K562 (cell line): Measurements from ENCODE around the gene BZW2. TPM values are rescaled to one million over a fixed set of nuclear protein-coding genes. Genes with fewer than 3 reads are reported as not detected.

Experiments
- ARID3A ChIP-seq: IDR thresholded peaks from 2 replicates; pipeline ENCODE4 v1.6.1; 2012; ENCODE audit warnings: low read depth, low read length, improper control_type of control experiment, borderline replicate concordance
- C11orf30 ChIP-seq: fragments of 450-650 bp; IDR thresholded peaks from 2 replicates; pipeline ENCODE4 v1.6.1; 2016; ENCODE audit warnings: low read depth, mild to moderate bottlenecking
- ELF1 ChIP-seq: fragments of 200-800 bp; sonication (Bioruptor generic); IDR thresholded peaks from 2 replicates; pipeline ENCODE4 v1.6.1; 2016; ENCODE audit warnings: missing genetic modification characterization, missing compliant biosample characterization
- ETV1 ChIP-seq: fragments of 450-650 bp; conservative IDR thresholded peaks from 2 replicates; pipeline ENCODE4 v1.6.1; 2016; ENCODE audit warnings: missing genetic modification characterization, control low read depth, low read depth, missing compliant biosample characterization
- MYC ChIP-seq, 2 experiments: fragments of 250-450 bp in 1 of 2; sonication (Bioruptor Pico) in 1 of 2; IDR thresholded peaks; 2 replicates each; pipeline versions ENCODE4 v1.5.1 to v1.6.1; 2012 to 2021; ENCODE audit warnings: low read depth in 2 of 2, borderline replicate concordance in 1 of 2, improper control_type of control experiment in 1 of 2, low read length in 1 of 2, mild to moderate bottlenecking in 1 of 2, moderate library complexity in 1 of 2
- SP1 ChIP-seq: sonication (generic); formaldehyde crosslinking; IDR thresholded peaks from 2 replicates; pipeline ENCODE4 v1.8.1; 2022; ENCODE audit warnings: mild to moderate bottlenecking, missing genetic modification reagents
- ZNF280A ChIP-seq: fragments of 450-650 bp; IDR thresholded peaks from 2 replicates; pipeline ENCODE4 v1.6.1; 2018; ENCODE audit warnings: mild to moderate bottlenecking, low read depth; ENCODE audit not compliant: partially characterized antibody
- ZNF512 ChIP-seq: IDR thresholded peaks from 2 replicates; pipeline ENCODE4 v1.6.1; 2016; ENCODE audit warnings: missing genetic modification characterization, missing compliant biosample characterization
- polyA plus RNA-seq, 8 experiments: library from polyadenylated mRNA; depleted of rRNA in 4 of 8; stranded (reverse) in 5 of 8; unstranded in 3 of 8; fragments of >200 nt; fragmentation: Nextera tagmentation in 2 of 8; fragmentation: Illumina TruSeq in 1 of 8; extraction: Ambion mirVana in 2 of 8; extraction: Trizol in 1 of 8; gene quantifications; 2 replicates each; pipeline versions ENCODE4 v1.2.1 to v1.2.3, GENCODE V29; 2011 to 2014; ENCODE audit warnings: inconsistent platforms in 1 of 8, missing spikeins in 1 of 8
- total RNA-seq, 7 experiments: library from RNA; depleted of rRNA in 6 of 7; stranded (reverse); fragments of >200 nt in 6 of 7; fragmentation: Illumina TruSeq in 2 of 7; extraction: Trizol in 2 of 7; gene quantifications; 2 replicates each; pipeline versions ENCODE4 v1.2.1 to v1.2.3, GENCODE V29; 2011 to 2021; ENCODE audit warnings: low replicate concordance in 1 of 7
- TF ChIP-seq, protein P1 (sequence below), 3 experiments: fragments of 200-800 bp in 1 of 3; fragments of 250-450 bp in 1 of 3; fragments of 450-650 bp in 1 of 3; sonication (Bioruptor Pico) in 1 of 3; sonication (Bioruptor generic) in 1 of 3; formaldehyde crosslinking in 1 of 3; IDR thresholded peaks; 2 replicates each; pipeline versions ENCODE4 v1.6.1 to v1.8.0; 2016 to 2022; ENCODE audit warnings: mild to moderate bottlenecking in 2 of 3, missing genetic modification characterization in 2 of 3, missing compliant biosample characterization in 1 of 3, moderate library complexity in 1 of 3
- TF ChIP-seq, protein P2 (sequence below): fragments of 450-650 bp; IDR thresholded peaks from 2 replicates; pipeline ENCODE4 v1.6.1; 2017; ENCODE audit warnings: antibody characterized with exemption

The BZW2 gene
- total and polyA plus RNA-seq, 9 of the 15 experiments (the other 6 are each of a cell fraction or from before 2014, with no cell fraction given): 140 to 316 (median 173) TPM

DNA sequence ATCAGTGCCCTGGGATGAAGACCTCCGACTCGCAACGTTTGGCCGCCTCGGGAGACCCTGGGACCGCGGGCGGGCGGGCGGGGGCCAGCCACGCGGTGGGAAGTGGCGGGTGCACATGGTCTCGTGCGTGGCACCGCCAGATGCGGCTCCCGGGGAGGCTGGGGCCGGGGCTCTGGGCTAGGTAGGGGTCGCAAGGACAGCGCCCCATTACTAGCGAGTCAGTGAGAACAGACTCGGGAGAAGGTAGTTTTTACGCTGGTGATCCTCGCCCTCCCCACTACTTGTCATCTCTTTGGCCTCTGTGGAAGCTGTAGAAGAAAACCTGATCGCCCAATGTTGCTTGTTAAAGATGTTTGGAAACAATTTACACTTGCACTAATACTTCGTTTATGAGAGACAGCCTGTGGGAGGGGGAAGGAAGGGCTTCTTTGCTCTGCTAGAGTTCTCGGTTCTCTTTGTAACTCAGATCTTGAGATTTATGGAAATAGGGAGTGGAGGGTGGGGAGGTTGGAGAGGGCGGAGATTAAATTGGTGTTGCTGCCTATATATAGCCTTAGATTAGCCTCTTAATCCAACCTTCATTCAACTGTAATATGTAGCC lies 591 bp downstream of the BZW2 start (continued):
- TF ChIP-seq, protein P1, sequence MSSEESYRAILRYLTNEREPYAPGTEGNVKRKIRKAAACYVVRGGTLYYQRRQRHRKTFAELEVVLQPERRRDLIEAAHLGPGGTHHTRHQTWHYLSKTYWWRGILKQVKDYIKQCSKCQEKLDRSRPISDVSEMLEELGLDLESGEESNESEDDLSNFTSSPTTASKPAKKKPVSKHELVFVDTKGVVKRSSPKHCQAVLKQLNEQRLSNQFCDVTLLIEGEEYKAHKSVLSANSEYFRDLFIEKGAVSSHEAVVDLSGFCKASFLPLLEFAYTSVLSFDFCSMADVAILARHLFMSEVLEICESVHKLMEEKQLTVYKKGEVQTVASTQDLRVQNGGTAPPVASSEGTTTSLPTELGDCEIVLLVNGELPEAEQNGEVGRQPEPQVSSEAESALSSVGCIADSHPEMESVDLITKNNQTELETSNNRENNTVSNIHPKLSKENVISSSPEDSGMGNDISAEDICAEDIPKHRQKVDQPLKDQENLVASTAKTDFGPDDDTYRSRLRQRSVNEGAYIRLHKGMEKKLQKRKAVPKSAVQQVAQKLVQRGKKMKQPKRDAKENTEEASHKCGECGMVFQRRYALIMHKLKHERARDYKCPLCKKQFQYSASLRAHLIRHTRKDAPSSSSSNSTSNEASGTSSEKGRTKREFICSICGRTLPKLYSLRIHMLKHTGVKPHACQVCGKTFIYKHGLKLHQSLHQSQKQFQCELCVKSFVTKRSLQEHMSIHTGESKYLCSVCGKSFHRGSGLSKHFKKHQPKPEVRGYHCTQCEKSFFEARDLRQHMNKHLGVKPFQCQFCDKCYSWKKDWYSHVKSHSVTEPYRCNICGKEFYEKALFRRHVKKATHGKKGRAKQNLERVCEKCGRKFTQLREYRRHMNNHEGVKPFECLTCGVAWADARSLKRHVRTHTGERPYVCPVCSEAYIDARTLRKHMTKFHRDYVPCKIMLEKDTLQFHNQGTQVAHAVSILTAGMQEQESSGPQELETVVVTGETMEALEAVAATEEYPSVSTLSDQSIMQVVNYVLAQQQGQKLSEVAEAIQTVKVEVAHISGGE (CRISPR knock-in tag; IDR thresholded peaks at IDR 0.05): no peak
- TF ChIP-seq MYC (IDR thresholded peaks at IDR 0.05; ENCODE audit: low read depth, low read length) (peak; percentile 29; the same call in 1 of the 2 replicates), MYC (CRISPR knock-in tag; IDR thresholded peaks at IDR 0.05; ENCODE audit: borderline replicate concordance, low read depth) (0 out of 2 replicates have a peak, but pooled peaks have one; percentile 4), ELF1 (no peak), ZNF280A (no peak), ETV1 (tag) (no peak), SP1 (CRISPR knock-in tag) (no peak), ARID3A (peak; percentile 42; the same call in 1 of the 2 replicates), C11orf30 (no peak), ZNF512 (tag) (no peak)
- TF ChIP-seq, protein P2, sequence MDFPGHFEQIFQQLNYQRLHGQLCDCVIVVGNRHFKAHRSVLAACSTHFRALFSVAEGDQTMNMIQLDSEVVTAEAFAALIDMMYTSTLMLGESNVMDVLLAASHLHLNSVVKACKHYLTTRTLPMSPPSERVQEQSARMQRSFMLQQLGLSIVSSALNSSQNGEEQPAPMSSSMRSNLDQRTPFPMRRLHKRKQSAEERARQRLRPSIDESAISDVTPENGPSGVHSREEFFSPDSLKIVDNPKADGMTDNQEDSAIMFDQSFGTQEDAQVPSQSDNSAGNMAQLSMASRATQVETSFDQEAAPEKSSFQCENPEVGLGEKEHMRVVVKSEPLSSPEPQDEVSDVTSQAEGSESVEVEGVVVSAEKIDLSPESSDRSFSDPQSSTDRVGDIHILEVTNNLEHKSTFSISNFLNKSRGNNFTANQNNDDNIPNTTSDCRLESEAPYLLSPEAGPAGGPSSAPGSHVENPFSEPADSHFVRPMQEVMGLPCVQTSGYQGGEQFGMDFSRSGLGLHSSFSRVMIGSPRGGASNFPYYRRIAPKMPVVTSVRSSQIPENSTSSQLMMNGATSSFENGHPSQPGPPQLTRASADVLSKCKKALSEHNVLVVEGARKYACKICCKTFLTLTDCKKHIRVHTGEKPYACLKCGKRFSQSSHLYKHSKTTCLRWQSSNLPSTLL: no peak
